ENCODE data around the gene PAEP. TPM values are rescaled to one million over a fixed set of nuclear protein-coding genes. Genes with fewer than 3 reads are reported as not detected.

Gene PAEP
- total RNA-seq, 1 experiment from 2014 or later = not detected

DNA sequence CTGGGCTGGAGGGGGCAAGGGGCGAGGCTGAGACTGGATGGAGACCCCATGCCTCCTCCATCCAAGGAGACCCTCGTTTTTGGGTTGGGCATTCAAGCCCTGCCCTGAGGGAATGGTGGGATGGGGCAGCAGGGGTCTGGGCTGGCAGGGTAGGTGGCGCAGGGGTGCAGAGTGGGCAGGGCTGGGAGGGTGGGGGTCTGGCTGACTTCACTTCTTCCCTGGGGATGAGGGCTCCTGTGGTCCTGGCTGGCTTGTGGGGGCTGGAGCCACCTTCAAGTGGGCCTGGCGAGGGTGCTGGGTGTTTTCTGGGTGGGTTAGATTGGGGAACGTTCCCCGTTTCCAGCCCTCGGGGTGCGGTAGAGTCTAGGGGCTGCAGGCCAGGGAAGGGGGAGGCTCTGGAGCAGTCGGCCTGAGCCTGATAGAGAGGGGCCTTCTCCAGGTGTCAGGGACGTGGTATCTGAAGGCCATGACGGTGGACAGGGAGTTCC, 39.9 kb upstream of the PAEP start:
- no peaks in the 10 kb centered on the region for H3K27me3 ChIP-seq (ENCODE audit: control insufficient read depth, insufficient read depth, low read length)

DNA sequence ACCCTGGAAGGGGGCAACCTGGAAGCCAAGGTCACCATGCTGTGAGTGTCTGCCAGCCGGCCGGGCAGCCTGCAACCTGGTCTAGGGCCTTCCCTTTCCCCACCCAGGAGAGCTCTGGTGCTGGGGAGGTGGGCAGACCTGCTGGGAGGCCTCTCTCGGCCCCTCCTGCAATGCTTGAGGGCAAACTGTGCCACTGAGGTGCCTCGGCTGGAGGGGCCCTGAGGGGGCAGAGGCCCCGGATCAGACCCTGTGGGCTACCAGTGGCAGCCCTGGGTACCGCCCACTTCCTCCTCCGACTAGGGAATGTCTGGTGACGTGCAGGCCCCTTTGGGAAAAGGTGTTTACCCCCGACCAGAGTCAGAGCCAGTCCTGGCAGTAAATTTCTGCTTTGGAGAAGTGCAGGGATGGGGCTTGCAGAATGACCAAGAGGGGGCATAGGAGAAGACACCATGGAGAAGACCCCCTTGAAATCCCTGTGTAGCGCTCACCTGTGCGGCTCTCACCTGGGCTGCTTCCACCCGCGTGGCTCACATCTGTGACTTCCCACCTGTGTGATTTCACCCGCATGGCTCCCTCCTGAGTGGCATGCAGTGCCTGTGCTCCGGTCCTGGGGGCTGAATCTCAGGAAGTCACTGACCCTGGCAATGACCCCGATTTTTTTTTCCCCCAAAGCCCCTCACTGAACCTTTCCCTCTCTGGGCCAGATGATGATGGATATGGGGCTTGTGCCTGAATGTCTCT, 39.2 kb upstream of the PAEP start:
- Histone ChIP-seq H3K9me3 (ENCODE audit: control insufficient read depth, insufficient read depth, low read depth, low read length) (no peaks in the 10 kb centered on the region), H3K27me3 (ENCODE audit: control insufficient read depth, insufficient read depth, low read length) (no peaks in the 10 kb centered on the region), H3K4me3 (ENCODE audit: low read depth in 2 of 2, low read length in 2 of 2) (no peak overlapping the region), H3K36me3 (ENCODE audit: control insufficient read depth, insufficient read depth, low read length) (no peaks in the 10 kb centered on the region), H3K27ac (ENCODE audit: low read length) (no peak overlapping the region), H3K4me1 (ENCODE audit: control insufficient read depth, insufficient read depth, low read length) (no peaks in the 10 kb centered on the region)
- BruUV-seq (replicated peaks) = no TSS peak
- CTCF ChIA-PET = no interaction called here
- intact Hi-C loops (cut with micrococcal nuclease; ENCODE audit: unreplicated experiment) (no loop called here), in situ Hi-C loops (cut with HindIII; ENCODE audit: low pct_unique_long_range_greater_than_20kb, low sequenced_read_pairs) (no loop called here)
- TF ChIP-seq TCF7L2 (IDR thresholded peaks at IDR 0.05; ENCODE audit: low read depth, low read length) = no peak
- no peak for ATAC-seq
- POLR2A ChIA-PET = no interaction called here
- no peak for DNase-seq (ENCODE audit: low read depth, low spot score)

More for the DNA sequence above, 39.9 kb upstream of the PAEP start:
- intact Hi-C loops (cut with micrococcal nuclease; ENCODE audit: unreplicated experiment) (no loop called here), in situ Hi-C loops (cut with HindIII; ENCODE audit: low pct_unique_long_range_greater_than_20kb, low sequenced_read_pairs) (no loop called here)
- DNase-seq (ENCODE audit: low read depth, low spot score) (no peak), ATAC-seq (no peak)
- Histone ChIP-seq H3K27ac (ENCODE audit: low read length) (no peak overlapping the region), H3K9me3 (ENCODE audit: control insufficient read depth, insufficient read depth, low read depth, low read length) (no peaks in the 10 kb centered on the region), H3K4me3 (ENCODE audit: low read depth in 2 of 2, low read length in 2 of 2) (no peak overlapping the region), H3K36me3 (ENCODE audit: control insufficient read depth, insufficient read depth, low read length) (no peaks in the 10 kb centered on the region), H3K4me1 (ENCODE audit: control insufficient read depth, insufficient read depth, low read length) (no peaks in the 10 kb centered on the region)
- ChIA-PET POLR2A (no interaction called here), CTCF (no interaction called here)
- TF ChIP-seq TCF7L2 (IDR thresholded peaks at IDR 0.05; ENCODE audit: low read depth, low read length) (no peak), POLR2AphosphoS5 (IDR thresholded peaks at IDR 0.05; ENCODE audit: low read depth, low read length) (no peak), SIN3A (IDR thresholded peaks at IDR 0.05; ENCODE audit: borderline replicate concordance, insufficient read depth, low read depth, low read length) (no peak)
- TF ChIP-seq, protein P1, sequence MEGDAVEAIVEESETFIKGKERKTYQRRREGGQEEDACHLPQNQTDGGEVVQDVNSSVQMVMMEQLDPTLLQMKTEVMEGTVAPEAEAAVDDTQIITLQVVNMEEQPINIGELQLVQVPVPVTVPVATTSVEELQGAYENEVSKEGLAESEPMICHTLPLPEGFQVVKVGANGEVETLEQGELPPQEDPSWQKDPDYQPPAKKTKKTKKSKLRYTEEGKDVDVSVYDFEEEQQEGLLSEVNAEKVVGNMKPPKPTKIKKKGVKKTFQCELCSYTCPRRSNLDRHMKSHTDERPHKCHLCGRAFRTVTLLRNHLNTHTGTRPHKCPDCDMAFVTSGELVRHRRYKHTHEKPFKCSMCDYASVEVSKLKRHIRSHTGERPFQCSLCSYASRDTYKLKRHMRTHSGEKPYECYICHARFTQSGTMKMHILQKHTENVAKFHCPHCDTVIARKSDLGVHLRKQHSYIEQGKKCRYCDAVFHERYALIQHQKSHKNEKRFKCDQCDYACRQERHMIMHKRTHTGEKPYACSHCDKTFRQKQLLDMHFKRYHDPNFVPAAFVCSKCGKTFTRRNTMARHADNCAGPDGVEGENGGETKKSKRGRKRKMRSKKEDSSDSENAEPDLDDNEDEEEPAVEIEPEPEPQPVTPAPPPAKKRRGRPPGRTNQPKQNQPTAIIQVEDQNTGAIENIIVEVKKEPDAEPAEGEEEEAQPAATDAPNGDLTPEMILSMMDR (IDR thresholded peaks at IDR 0.05) = no peak
- TF ChIP-seq, protein P2, sequence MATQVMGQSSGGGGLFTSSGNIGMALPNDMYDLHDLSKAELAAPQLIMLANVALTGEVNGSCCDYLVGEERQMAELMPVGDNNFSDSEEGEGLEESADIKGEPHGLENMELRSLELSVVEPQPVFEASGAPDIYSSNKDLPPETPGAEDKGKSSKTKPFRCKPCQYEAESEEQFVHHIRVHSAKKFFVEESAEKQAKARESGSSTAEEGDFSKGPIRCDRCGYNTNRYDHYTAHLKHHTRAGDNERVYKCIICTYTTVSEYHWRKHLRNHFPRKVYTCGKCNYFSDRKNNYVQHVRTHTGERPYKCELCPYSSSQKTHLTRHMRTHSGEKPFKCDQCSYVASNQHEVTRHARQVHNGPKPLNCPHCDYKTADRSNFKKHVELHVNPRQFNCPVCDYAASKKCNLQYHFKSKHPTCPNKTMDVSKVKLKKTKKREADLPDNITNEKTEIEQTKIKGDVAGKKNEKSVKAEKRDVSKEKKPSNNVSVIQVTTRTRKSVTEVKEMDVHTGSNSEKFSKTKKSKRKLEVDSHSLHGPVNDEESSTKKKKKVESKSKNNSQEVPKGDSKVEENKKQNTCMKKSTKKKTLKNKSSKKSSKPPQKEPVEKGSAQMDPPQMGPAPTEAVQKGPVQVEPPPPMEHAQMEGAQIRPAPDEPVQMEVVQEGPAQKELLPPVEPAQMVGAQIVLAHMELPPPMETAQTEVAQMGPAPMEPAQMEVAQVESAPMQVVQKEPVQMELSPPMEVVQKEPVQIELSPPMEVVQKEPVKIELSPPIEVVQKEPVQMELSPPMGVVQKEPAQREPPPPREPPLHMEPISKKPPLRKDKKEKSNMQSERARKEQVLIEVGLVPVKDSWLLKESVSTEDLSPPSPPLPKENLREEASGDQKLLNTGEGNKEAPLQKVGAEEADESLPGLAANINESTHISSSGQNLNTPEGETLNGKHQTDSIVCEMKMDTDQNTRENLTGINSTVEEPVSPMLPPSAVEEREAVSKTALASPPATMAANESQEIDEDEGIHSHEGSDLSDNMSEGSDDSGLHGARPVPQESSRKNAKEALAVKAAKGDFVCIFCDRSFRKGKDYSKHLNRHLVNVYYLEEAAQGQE (IDR thresholded peaks at IDR 0.05; ENCODE audit: insufficient read depth in 1 of 2, low read depth in 2 of 2, low read length in 1 of 2) = no peak
- BruUV-seq (replicated peaks) = no TSS peak

DNA sequence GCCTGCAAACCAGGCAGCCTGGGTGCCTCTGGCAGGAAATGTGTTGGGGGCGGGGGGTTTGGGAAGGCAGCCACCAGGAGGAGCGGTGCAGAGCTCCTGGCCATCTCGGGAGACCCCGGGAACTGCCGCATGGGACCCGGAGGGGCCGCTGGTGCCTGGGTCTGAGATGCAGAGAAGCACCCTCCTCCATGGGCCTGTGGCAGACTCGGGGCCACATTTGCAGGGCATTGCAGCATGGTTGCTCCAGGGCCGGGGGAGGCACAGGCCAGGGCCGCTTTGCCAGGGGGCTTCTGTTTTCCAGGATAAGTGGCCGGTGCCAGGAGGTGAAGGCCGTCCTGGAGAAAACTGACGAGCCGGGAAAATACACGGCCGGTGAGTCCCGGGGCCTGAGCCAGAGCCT, 38.6 kb upstream of the PAEP start:
- no peaks in the 10 kb centered on the region for H3K9me3 ChIP-seq (ENCODE audit: control insufficient read depth, insufficient read depth, low read depth, low read length)
- no peaks in the 10 kb centered on the region for H3K27me3 ChIP-seq (ENCODE audit: control insufficient read depth, insufficient read depth, low read length)
- BruUV-seq (replicated peaks) = no TSS peak
- CTCF ChIA-PET = no interaction called here
- TF ChIP-seq TCF7L2 (IDR thresholded peaks at IDR 0.05; ENCODE audit: low read depth, low read length) = no peak
- TF ChIP-seq, protein P1 (IDR thresholded peaks at IDR 0.05) = no peak
- no peak for TF ChIP-seq POLR2AphosphoS5 (IDR thresholded peaks at IDR 0.05; ENCODE audit: low read depth, low read length)
- no peak for TF ChIP-seq SIN3A (IDR thresholded peaks at IDR 0.05; ENCODE audit: borderline replicate concordance, insufficient read depth, low read depth, low read length)
- TF ChIP-seq, protein P2 (IDR thresholded peaks at IDR 0.05; ENCODE audit: insufficient read depth in 1 of 2, low read depth in 2 of 2, low read length in 1 of 2) = no peak
- no peak for DNase-seq (ENCODE audit: low read depth, low spot score)
- H3K4me1 ChIP-seq (ENCODE audit: control insufficient read depth, insufficient read depth, low read length) = no peaks in the 10 kb centered on the region
- no peaks in the 10 kb centered on the region for H3K36me3 ChIP-seq (ENCODE audit: control insufficient read depth, insufficient read depth, low read length)
- no peak overlapping the region for H3K27ac ChIP-seq (ENCODE audit: low read length)
- no peak for ATAC-seq
- in situ Hi-C loops (cut with HindIII; ENCODE audit: low pct_unique_long_range_greater_than_20kb, low sequenced_read_pairs) (no loop called here), intact Hi-C loops (cut with micrococcal nuclease; ENCODE audit: unreplicated experiment) (no loop called here)
- POLR2A ChIA-PET = no interaction called here
- no peak overlapping the region for H3K4me3 ChIP-seq (ENCODE audit: low read depth in 2 of 2, low read length in 2 of 2)

Data from Panc1 (cell line).